Measurements from ENCODE around the gene PCTP.

PCTP gene

GRCh38 chr17:55726440-55726839 is 24.4 kb upstream of the PCTP start:
- no peak for TF ChIP-seq CTCF (IDR thresholded peaks at IDR 0.05; ENCODE audit: low read depth, low read length, missing control alignments)
- peak; percentile 91 for DNase-seq (ENCODE audit: low read depth)
- in situ Hi-C loops (cut with HindIII; ENCODE audit: low sequenced_read_pairs): no loop called here
- H3K4me3 ChIP-seq (ENCODE audit: low read depth, low read length): no peak overlapping the region

- no peak for DNase-seq (ENCODE audit: low read depth)
- no peak overlapping the region for H3K4me3 ChIP-seq (ENCODE audit: low read depth, low read length)
- in situ Hi-C loops (cut with HindIII; ENCODE audit: low sequenced_read_pairs): no loop called here
- TF ChIP-seq CTCF (IDR thresholded peaks at IDR 0.05; ENCODE audit: low read depth, low read length, missing control alignments): no peak
Observed at GRCh38 chr17:55727275-55727674, 23.6 kb upstream of the PCTP start.

- H3K4me3 ChIP-seq (ENCODE audit: low read depth, low read length): no peak overlapping the region
- DNase-seq (ENCODE audit: low read depth): no peak
- no peak for TF ChIP-seq CTCF (IDR thresholded peaks at IDR 0.05; ENCODE audit: low read depth, low read length, missing control alignments)
- in situ Hi-C loops (cut with HindIII; ENCODE audit: low sequenced_read_pairs): no loop called here
Observed at GRCh38 chr17:55727920-55728319, 22.9 kb upstream of the PCTP start.

GRCh38 chr17:55728361-55728760 is 22.5 kb upstream of the PCTP start:
- no peak for TF ChIP-seq CTCF (IDR thresholded peaks at IDR 0.05; ENCODE audit: low read depth, low read length, missing control alignments)
- in situ Hi-C loops (cut with HindIII; ENCODE audit: low sequenced_read_pairs): no loop called here
- no peak overlapping the region for H3K4me3 ChIP-seq (ENCODE audit: low read depth, low read length)
- no peak for DNase-seq (ENCODE audit: low read depth)

- no peak overlapping the region for H3K4me3 ChIP-seq (ENCODE audit: low read depth, low read length)
- no peak for TF ChIP-seq CTCF (IDR thresholded peaks at IDR 0.05; ENCODE audit: low read depth, low read length, missing control alignments)
- in situ Hi-C loops (cut with HindIII; ENCODE audit: low sequenced_read_pairs): no loop called here
- DNase-seq (ENCODE audit: low read depth): no peak
Observed at GRCh38 chr17:55728833-55729232, 22.0 kb upstream of the PCTP start.

- H3K4me3 ChIP-seq (ENCODE audit: low read depth, low read length): no peak overlapping the region
- DNase-seq (ENCODE audit: low read depth): no peak
- TF ChIP-seq CTCF (IDR thresholded peaks at IDR 0.05; ENCODE audit: low read depth, low read length, missing control alignments): no peak
- in situ Hi-C loops (cut with HindIII; ENCODE audit: low sequenced_read_pairs): no loop called here
Observed at GRCh38 chr17:55729484-55729883, 21.4 kb upstream of the PCTP start.

GRCh38 chr17:55730380-55730779 is 20.5 kb upstream of the PCTP start:
- no peak for TF ChIP-seq CTCF (IDR thresholded peaks at IDR 0.05; ENCODE audit: low read depth, low read length, missing control alignments)
- in situ Hi-C loops (cut with HindIII; ENCODE audit: low sequenced_read_pairs): no loop called here
- DNase-seq (ENCODE audit: low read depth): no peak
- no peak overlapping the region for H3K4me3 ChIP-seq (ENCODE audit: low read depth, low read length)

All from astrocyte of the cerebellum (primary cell).